CD4-positive, alpha-beta T cell (primary cell): ENCODE measurements around the gene DRC3. TPM values are rescaled to one million over a fixed set of nuclear protein-coding genes. Genes with fewer than 3 reads are reported as not detected.

Source experiments
- ATAC-seq: fragments of 200-7000 bp; cut with Tn5 transposase; one replicate; pipeline ENCODE4 v1.10.0; 2022; ENCODE audit warnings: mild to moderate bottlenecking; ENCODE audit not compliant: poor library complexity
- CTCF ChIA-PET: fragments of 350-600 bp; sonication (Branson Sonifier 250); formaldehyde crosslinking; loops from one replicate; lab custom pipeline; 2021; ENCODE audit warnings: antibody characterized with exemption, inconsistent platforms; lab: Charles Lee
- POLR2A ChIA-PET: fragments of 350-600 bp; sonication (Branson Sonifier 250); formaldehyde crosslinking; loops from one replicate; lab custom pipeline; 2021; ENCODE audit warnings: antibody characterized with exemption, inconsistent platforms; lab: Charles Lee
- DNase-seq, 14 experiments: peaks; one replicate each; pipeline ENCODE4 v3.0.0-alpha.2; 2013 to 2020; ENCODE audit warnings: mixed read lengths in 2 of 14
- H3K27ac ChIP-seq, 2 donors: one replicate each; pipeline versions ENCODE4 v1.5.1 to v1.7.0; 2013; ENCODE audit warnings: low read length in 2 of 2, low read depth in 1 of 2, mild to moderate bottlenecking in 1 of 2
- H3K27me3 ChIP-seq, 2 experiments: 1 replicate in 1 of 2; 2 replicates in 1 of 2; pipeline versions ENCODE4 v1.6.1 to v1.7.0; 2013; ENCODE audit warnings: low read length in 2 of 2, control low read depth in 1 of 2, mild to moderate bottlenecking in 1 of 2, moderate library complexity in 1 of 2; ENCODE audit not compliant: insufficient read depth in 2 of 2, control insufficient read depth in 1 of 2
- H3K36me3 ChIP-seq: one replicate; pipeline ENCODE4 v1.6.1; 2013; ENCODE audit warnings: low read length, control low read depth; ENCODE audit not compliant: insufficient read depth
- H3K4me1 ChIP-seq: one replicate; pipeline ENCODE4 v1.6.1; 2013; ENCODE audit warnings: low read length, control low read depth; ENCODE audit not compliant: insufficient read depth
- H3K4me3 ChIP-seq: one replicate; pipeline ENCODE4 v1.5.1; 2013; ENCODE audit warnings: mild to moderate bottlenecking, low read length, moderate library complexity
- H3K9me3 ChIP-seq, 2 experiments: 1 replicate in 1 of 2; 2 replicates in 1 of 2; pipeline versions ENCODE4 v1.6.1 to v1.7.0; 2013; ENCODE audit warnings: low read length in 2 of 2, mild to moderate bottlenecking in 2 of 2, control low read depth in 1 of 2, moderate library complexity in 1 of 2; ENCODE audit not compliant: control insufficient read depth in 1 of 2, insufficient read depth in 1 of 2
- H3K27ac Mint-ChIP-seq: one replicate; pipeline ENCODE4 v1.8.0; 2020; ENCODE audit warnings: mixed read lengths
- H3K27me3 Mint-ChIP-seq: one replicate; pipeline ENCODE4 v1.8.0; 2021; ENCODE audit warnings: mixed read lengths
- H3K36me3 Mint-ChIP-seq: one replicate; pipeline ENCODE4 v1.8.0; 2021; ENCODE audit warnings: low read depth, mixed read lengths
- H3K4me1 Mint-ChIP-seq: one replicate; pipeline ENCODE4 v1.8.0; 2021; ENCODE audit warnings: low read depth, mixed read lengths
- H3K4me3 Mint-ChIP-seq: one replicate; pipeline ENCODE4 v1.8.0; 2020; ENCODE audit warnings: mild to moderate bottlenecking, mixed read lengths
- H3K9me3 Mint-ChIP-seq: one replicate; pipeline ENCODE4 v1.8.0; 2020; ENCODE audit warnings: mixed read lengths
- intact Hi-C, 2 experiments: fragments of 100-400 bp; cut with DNase I in 1 of 2; cut with micrococcal nuclease in 1 of 2; formaldehyde crosslinking; loops; one replicate each; pipeline versions ENCODE4 v1.15.1 to v1.9.0; 2023 to 2025; cut with DNase I, micrococcal nuclease
- total RNA-seq, 174 experiments: library from RNA in 2 of 174; stranded (reverse) in 2 of 174; gene quantifications; one replicate each; pipeline ENCODE4 v1.2.3 and lab custom pipeline; 2021 to 2026
- TF ChIP-seq, protein P1 (sequence below): fragments of 200-600 bp; IDR thresholded peaks from one replicate; pipeline ENCODE4 v1.8.0; 2022; ENCODE audit warnings: antibody characterized with exemption, mild to moderate bottlenecking

DRC3 gene
- total RNA-seq, 2 experiments from 2014 or later: 0.11 TPM; not detected in 1

GRCh38 chr17:17988427-17988945 is 15.8 kb downstream of the DRC3 start:
- no peak overlapping the region for H3K4me3 Mint-ChIP-seq
- Histone ChIP-seq H3K27ac (no peak overlapping the region), H3K9me3 (no peaks in the 10 kb centered on the region), H3K36me3 (no peaks in the 10 kb centered on the region), H3K4me3 (no peak overlapping the region), H3K4me1 (no peaks in the 10 kb centered on the region), H3K27me3 (no peaks in the 10 kb centered on the region)
- DNase-seq (no peak), ATAC-seq (no peak)
- no peaks in the 10 kb centered on the region for H3K9me3 Mint-ChIP-seq
- TF ChIP-seq, protein P1, sequence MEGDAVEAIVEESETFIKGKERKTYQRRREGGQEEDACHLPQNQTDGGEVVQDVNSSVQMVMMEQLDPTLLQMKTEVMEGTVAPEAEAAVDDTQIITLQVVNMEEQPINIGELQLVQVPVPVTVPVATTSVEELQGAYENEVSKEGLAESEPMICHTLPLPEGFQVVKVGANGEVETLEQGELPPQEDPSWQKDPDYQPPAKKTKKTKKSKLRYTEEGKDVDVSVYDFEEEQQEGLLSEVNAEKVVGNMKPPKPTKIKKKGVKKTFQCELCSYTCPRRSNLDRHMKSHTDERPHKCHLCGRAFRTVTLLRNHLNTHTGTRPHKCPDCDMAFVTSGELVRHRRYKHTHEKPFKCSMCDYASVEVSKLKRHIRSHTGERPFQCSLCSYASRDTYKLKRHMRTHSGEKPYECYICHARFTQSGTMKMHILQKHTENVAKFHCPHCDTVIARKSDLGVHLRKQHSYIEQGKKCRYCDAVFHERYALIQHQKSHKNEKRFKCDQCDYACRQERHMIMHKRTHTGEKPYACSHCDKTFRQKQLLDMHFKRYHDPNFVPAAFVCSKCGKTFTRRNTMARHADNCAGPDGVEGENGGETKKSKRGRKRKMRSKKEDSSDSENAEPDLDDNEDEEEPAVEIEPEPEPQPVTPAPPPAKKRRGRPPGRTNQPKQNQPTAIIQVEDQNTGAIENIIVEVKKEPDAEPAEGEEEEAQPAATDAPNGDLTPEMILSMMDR: no peak
- H3K27ac Mint-ChIP-seq: no peak overlapping the region
- ChIA-PET POLR2A (no interaction called here), CTCF (no interaction called here)
- no peaks in the 10 kb centered on the region for H3K27me3 Mint-ChIP-seq
- no peaks in the 10 kb centered on the region for H3K36me3 Mint-ChIP-seq
- H3K4me1 Mint-ChIP-seq: no peaks in the 10 kb centered on the region
- intact Hi-C loops: no loop called here

DNA sequence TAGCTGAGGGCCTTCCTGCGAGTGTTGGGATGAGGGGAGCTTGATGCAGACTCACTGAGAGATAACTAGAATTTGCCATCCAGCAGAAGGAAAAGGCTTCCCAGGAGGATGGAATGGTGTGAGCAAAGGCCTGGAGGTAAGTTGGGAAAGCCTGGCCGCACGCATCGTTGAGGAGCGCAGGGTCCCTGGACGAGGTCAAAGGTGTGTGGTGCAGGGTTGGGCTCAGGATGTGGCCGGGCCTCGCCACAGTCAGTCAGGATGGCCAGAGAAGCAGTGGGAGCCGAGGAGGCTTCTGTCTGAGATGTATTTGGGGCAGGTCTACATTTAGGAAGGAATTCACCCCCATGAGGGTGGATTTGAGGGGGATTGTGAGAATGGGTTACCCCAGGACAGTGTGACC is 16.4 kb downstream of the DRC3 start:
- intact Hi-C loops: no loop called here
- Histone ChIP-seq H3K9me3 (no peaks in the 10 kb centered on the region), H3K36me3 (no peaks in the 10 kb centered on the region), H3K4me3 (no peak overlapping the region), H3K27me3 (no peaks in the 10 kb centered on the region), H3K27ac (no peak overlapping the region), H3K4me1 (no peaks in the 10 kb centered on the region)
- ATAC-seq: no peak
- H3K4me1 Mint-ChIP-seq: no peaks in the 10 kb centered on the region
- DNase-seq: no peak
- H3K27me3 Mint-ChIP-seq: no peaks in the 10 kb centered on the region
- H3K4me3 Mint-ChIP-seq: no peak overlapping the region
- no peaks in the 10 kb centered on the region for H3K9me3 Mint-ChIP-seq
- TF ChIP-seq, protein P1: no peak
- ChIA-PET CTCF (no interaction called here), POLR2A (no interaction called here)
- H3K36me3 Mint-ChIP-seq: no peaks in the 10 kb centered on the region
- H3K27ac Mint-ChIP-seq: no peak overlapping the region

GRCh38 chr17:17989618-17990017 is 17.0 kb downstream of the DRC3 start:
- Mint-ChIP-seq H3K4me1 (no peaks in the 10 kb centered on the region), H3K4me3 (no peak overlapping the region), H3K9me3 (no peaks in the 10 kb centered on the region), H3K27me3 (no peaks in the 10 kb centered on the region), H3K27ac (no peak overlapping the region), H3K36me3 (no peaks in the 10 kb centered on the region)
- Histone ChIP-seq H3K27ac (no peak overlapping the region), H3K27me3 (no peaks in the 10 kb centered on the region), H3K36me3 (no peaks in the 10 kb centered on the region), H3K4me3 (no peak overlapping the region), H3K4me1 (no peaks in the 10 kb centered on the region), H3K9me3 (no peaks in the 10 kb centered on the region)
- no peak for ATAC-seq
- ChIA-PET CTCF (no interaction called here), POLR2A (interaction anchor here (0.5 kb wide), 1 partner anchor 57 kb away, joined by 4 read pairs; no protein-coding TSS in a partner anchor)
- DNase-seq: no peak
- TF ChIP-seq, protein P1: no peak
- intact Hi-C loops: no loop called here
